Transverse colon (tissue), 4 donors: ENCODE results near the gene ZNF862.

Experiments used
- EP300 ChIP-seq: sonication (generic); formaldehyde crosslinking; IDR thresholded peaks from one replicate; pipeline ENCODE4 v1.6.1; 2017; ENCODE audit warnings: antibody characterized with exemption, low read depth
- POLR2A ChIP-seq: fragments of 450-650 bp; IDR thresholded peaks from one replicate; pipeline ENCODE4 v1.6.1; 2016; ENCODE audit warnings: antibody characterized with exemption, mild to moderate bottlenecking, moderate library complexity
- POLR2AphosphoS5 ChIP-seq, 3 donors: sonication (generic); formaldehyde crosslinking; IDR thresholded peaks; one replicate each; pipeline ENCODE4 v1.6.1; 2016; ENCODE audit warnings: antibody characterized with exemption in 3 of 3
- TF ChIP-seq, protein P1 (sequence below), 5 experiments: fragments of 200-600 bp in 3 of 5; fragments of 450-650 bp in 2 of 5; sonication (generic) in 3 of 5; IDR thresholded peaks; 1 replicate in 2 of 5; 2 replicates in 3 of 5; pipeline ENCODE4 v1.5.1; 2016 to 2017; ENCODE audit warnings: antibody characterized with exemption in 5 of 5, inconsistent platforms in 3 of 5, mild to moderate bottlenecking in 2 of 5, moderate library complexity in 1 of 5

DNA sequence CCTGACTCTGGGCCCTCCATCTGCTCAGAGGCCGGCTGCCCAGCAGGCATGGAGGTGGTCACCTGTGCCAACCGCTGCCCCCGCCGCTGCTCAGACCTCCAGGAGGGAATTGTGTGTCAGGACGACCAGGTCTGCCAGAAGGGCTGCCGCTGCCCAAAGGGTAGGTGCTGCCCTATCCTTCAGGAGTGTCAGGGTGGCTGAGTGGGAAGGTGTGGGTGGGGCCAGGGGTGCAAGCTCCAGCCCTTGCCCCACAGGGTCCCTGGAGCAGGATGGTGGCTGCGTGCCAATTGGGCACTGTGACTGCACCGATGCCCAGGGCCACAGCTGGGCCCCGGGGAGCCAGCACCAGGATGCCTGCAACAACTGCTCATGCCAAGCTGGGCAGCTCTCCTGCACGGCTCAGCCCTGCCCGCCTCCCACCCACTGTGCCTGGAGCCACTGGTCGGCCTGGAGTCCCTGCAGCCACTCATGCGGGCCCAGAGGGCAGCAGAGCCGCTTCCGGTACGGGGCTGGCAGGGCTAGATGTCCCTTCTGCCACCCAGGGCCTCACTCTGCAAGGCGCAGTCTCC is 17.5 kb upstream of the ZNF862 start:
- TF ChIP-seq POLR2A (no peak), EP300 (no peak), POLR2AphosphoS5 (IDR thresholded peaks at IDR 0.05) (no peak)
- TF ChIP-seq, protein P1, sequence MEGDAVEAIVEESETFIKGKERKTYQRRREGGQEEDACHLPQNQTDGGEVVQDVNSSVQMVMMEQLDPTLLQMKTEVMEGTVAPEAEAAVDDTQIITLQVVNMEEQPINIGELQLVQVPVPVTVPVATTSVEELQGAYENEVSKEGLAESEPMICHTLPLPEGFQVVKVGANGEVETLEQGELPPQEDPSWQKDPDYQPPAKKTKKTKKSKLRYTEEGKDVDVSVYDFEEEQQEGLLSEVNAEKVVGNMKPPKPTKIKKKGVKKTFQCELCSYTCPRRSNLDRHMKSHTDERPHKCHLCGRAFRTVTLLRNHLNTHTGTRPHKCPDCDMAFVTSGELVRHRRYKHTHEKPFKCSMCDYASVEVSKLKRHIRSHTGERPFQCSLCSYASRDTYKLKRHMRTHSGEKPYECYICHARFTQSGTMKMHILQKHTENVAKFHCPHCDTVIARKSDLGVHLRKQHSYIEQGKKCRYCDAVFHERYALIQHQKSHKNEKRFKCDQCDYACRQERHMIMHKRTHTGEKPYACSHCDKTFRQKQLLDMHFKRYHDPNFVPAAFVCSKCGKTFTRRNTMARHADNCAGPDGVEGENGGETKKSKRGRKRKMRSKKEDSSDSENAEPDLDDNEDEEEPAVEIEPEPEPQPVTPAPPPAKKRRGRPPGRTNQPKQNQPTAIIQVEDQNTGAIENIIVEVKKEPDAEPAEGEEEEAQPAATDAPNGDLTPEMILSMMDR (IDR thresholded peaks at IDR 0.05), result no peak
